Activated T-helper 2 cell treated with anti-CD3 and anti-CD28 coated beads, Interferon-gamma antibody, Interleukin-2, Interleukin-4, amounts not matched to agents 10 μg/mL and 5 μg/mL and 100 μg/mL, durations not matched to agents 14 hours and 24 hours and 36 hours (primary cell): ENCODE results near the gene WDR91. TPM values are rescaled to one million over a fixed set of nuclear protein-coding genes. Genes with fewer than 3 reads are reported as not detected.

ENCODE experiments used
- DNase-seq: peaks from one replicate; pipeline ENCODE4 v3.0.0; 2021; ENCODE audit warnings: low spot score
- H3K27ac Mint-ChIP-seq: one replicate; pipeline ENCODE4 v1.8.0; 2021; ENCODE audit warnings: mixed read lengths
- H3K27me3 Mint-ChIP-seq: one replicate; pipeline ENCODE4 v1.8.0; 2021; ENCODE audit warnings: low read depth, mixed read lengths
- H3K36me3 Mint-ChIP-seq: one replicate; pipeline ENCODE4 v1.8.0; 2021; ENCODE audit warnings: low read depth, mixed read lengths
- H3K4me1 Mint-ChIP-seq: one replicate; pipeline ENCODE4 v1.8.0; 2021; ENCODE audit warnings: low read depth, mixed read lengths
- H3K4me3 Mint-ChIP-seq: one replicate; pipeline ENCODE4 v1.8.0; 2021; ENCODE audit warnings: low read depth, mild to moderate bottlenecking, moderate library complexity, mixed read lengths
- H3K9me3 Mint-ChIP-seq: one replicate; pipeline ENCODE4 v1.8.0; 2021; ENCODE audit warnings: mixed read lengths
- intact Hi-C: fragments of 100-400 bp; cut with micrococcal nuclease; formaldehyde crosslinking; loops from one replicate; pipeline ENCODE4 v1.15.1; 2023
- total RNA-seq: library from RNA; stranded (reverse); gene quantifications from 2 replicates; pipeline ENCODE4 v1.2.3, GENCODE V29; 2022

The WDR91 gene
- total RNA-seq, 1 donor from 2014 or later = 19.2 TPM

DNA sequence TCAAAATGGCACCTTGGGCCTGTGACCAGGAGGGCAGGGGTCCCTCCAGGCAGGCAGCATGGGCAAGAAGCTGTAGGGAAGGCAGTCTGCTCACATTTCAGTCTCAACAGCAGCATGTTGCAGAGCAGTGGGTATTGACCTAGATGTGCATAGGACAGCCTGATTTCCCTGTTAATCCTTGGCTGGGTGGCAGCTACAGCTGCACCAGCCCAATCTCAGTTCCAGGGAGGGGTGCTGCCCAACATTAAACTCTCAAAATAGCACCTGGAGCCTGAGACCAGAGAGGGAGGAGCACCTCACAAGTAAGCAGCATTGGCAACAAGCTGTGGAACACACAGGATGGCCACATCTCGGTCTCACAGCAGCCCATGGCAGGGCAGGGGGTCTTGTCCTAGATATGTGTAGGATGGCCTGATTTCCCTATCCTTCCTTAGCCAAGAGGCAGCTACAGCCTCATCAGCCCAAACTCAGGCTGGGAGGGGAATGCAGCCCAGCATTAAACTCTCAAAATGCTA lies 53.1 kb downstream of the WDR91 start:
- peaks cover 34% of the 10 kb centered on the region for H3K4me1 Mint-ChIP-seq
- no peak overlapping the region for H3K4me3 Mint-ChIP-seq
- H3K27me3 Mint-ChIP-seq = no peaks in the 10 kb centered on the region
- peaks cover 96% of the 10 kb centered on the region for H3K36me3 Mint-ChIP-seq
- intact Hi-C loops = no loop called here
- H3K27ac Mint-ChIP-seq = no peak overlapping the region
- peaks cover 70% of the 10 kb centered on the region for H3K9me3 Mint-ChIP-seq
- DNase-seq = no peak

DNA sequence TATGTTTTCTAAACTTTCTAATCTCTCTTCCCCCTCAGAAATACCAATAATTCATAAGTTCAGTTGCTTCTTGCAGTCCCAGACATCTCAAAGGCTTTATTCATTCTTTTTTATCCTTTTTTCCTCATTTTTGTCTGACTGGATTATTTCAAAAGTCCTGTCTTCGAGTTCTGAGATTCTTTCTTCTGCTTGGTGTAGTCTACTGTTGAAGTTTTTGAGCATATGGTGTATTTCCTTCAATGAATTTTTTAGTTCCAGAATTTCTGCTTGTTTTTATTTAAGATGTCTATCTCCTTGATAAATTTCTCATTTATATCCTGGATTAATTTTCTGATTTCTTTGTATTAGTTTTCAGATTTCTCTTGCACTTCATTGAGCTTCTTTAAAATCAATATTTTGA lies 55.0 kb downstream of the WDR91 start:
- intact Hi-C loops = no loop called here
- Mint-ChIP-seq H3K4me1 (peaks cover 42% of the 10 kb centered on the region), H3K27ac (no peak overlapping the region), H3K36me3 (peaks cover 96% of the 10 kb centered on the region), H3K27me3 (no peaks in the 10 kb centered on the region), H3K9me3 (peaks cover 60% of the 10 kb centered on the region), H3K4me3 (no peak overlapping the region)
- no peak for DNase-seq

DNA sequence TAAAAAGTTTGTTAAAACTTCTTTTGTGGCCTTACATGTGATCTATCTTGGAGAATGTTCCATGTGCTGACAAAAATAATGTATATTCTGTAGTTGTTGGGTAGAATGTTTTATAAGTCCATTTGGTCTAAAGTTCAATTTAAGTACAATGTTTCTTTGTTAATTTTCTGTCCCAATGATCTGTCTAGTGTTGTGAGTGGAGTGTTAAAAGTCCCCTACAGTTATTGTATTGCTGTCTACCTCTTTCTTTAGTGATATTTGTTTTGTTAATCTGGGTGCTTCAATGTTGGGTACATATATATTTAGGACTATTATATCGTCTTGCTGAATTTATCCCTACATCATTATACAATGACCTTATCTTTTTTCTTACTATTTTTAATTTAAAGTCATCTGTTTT lies 56.6 kb downstream of the WDR91 start:
- H3K36me3 Mint-ChIP-seq = peaks cover 93% of the 10 kb centered on the region

DNA sequence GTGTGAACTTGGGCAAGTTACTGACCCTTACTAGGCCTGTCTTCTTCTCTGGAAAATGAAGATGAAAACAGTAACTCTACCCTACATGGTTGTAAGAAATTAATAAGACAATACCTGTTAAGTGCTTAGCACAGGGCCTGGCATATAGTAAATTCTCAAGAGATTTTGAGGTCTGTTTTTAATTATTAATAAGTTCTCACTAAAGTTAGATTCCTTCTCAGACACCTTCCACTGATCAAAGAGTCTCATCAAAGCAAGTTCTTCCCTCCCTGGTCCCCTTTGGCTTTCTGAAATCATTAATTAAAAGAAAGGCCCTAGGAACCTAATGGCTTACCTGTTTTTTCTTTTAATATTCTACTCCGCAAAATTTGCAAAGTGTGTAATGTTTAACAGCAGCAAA lies 58.9 kb downstream of the WDR91 start:
- Mint-ChIP-seq H3K27ac (no peak overlapping the region), H3K4me1 (peaks cover 59% of the 10 kb centered on the region), H3K9me3 (peaks cover 46% of the 10 kb centered on the region), H3K36me3 (peaks cover 73% of the 10 kb centered on the region), H3K4me3 (no peak overlapping the region), H3K27me3 (no peaks in the 10 kb centered on the region)
- no peak for DNase-seq
- intact Hi-C loops = no loop called here

More for the DNA sequence above, 56.6 kb downstream of the WDR91 start:
- H3K9me3 Mint-ChIP-seq = peaks cover 52% of the 10 kb centered on the region
- intact Hi-C loops = no loop called here
- no peak overlapping the region for H3K27ac Mint-ChIP-seq
- H3K27me3 Mint-ChIP-seq = no peaks in the 10 kb centered on the region
- H3K4me1 Mint-ChIP-seq = peaks cover 45% of the 10 kb centered on the region
- H3K4me3 Mint-ChIP-seq = no peak overlapping the region
- no peak for DNase-seq

DNA sequence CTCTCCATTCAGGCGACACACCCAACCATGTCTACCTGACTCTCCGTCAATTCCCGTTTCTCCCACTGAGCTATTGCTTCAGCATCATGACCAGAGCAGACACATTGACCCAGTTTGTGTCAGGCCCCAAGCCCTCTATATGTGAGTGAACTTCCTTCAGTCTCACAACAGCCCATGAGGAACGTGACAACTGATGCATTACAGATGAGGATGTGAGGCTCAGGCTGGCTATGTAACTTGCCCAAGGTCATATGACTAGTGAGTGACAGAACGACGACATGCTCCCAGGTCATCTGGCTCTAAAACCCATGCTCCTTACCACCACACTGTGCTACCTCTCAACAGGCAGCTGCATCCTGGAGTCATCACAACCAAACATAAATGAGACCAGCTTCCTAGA lies 59.8 kb downstream of the WDR91 start:
- Mint-ChIP-seq H3K4me1 (peaks cover 64% of the 10 kb centered on the region), H3K4me3 (peak overlapping the region; percentile 61), H3K27ac (peak overlapping the region; percentile 44), H3K36me3 (peaks cover 64% of the 10 kb centered on the region), H3K27me3 (no peaks in the 10 kb centered on the region), H3K9me3 (peaks cover 37% of the 10 kb centered on the region)
- intact Hi-C loops = no loop called here
- DNase-seq = no peak

DNA sequence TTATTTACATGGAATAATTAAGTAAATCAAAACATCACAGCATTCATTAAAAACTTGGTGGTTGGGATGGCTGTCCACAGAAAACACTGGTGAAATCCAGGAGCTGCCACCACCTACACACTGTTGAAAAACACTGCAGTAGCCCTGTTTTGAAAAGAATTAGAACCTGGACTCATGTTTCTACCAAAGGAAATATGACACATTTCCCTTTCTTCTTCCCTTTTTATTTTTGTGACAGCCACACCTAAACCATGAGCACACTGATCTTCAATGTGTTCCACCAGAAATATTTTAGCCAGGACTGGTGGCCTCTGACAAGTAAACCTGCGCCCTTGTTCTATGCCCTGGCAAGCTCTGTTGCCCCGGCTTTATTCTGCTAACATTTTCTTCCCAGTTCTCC lies 60.2 kb downstream of the WDR91 start:
- Mint-ChIP-seq H3K4me1 (peaks cover 68% of the 10 kb centered on the region), H3K27ac (peak overlapping the region; percentile 44), H3K27me3 (no peaks in the 10 kb centered on the region), H3K4me3 (peak overlapping the region; percentile 61), H3K9me3 (peaks cover 33% of the 10 kb centered on the region), H3K36me3 (peaks cover 60% of the 10 kb centered on the region)
- intact Hi-C loops = no loop called here
- no peak for DNase-seq

DNA sequence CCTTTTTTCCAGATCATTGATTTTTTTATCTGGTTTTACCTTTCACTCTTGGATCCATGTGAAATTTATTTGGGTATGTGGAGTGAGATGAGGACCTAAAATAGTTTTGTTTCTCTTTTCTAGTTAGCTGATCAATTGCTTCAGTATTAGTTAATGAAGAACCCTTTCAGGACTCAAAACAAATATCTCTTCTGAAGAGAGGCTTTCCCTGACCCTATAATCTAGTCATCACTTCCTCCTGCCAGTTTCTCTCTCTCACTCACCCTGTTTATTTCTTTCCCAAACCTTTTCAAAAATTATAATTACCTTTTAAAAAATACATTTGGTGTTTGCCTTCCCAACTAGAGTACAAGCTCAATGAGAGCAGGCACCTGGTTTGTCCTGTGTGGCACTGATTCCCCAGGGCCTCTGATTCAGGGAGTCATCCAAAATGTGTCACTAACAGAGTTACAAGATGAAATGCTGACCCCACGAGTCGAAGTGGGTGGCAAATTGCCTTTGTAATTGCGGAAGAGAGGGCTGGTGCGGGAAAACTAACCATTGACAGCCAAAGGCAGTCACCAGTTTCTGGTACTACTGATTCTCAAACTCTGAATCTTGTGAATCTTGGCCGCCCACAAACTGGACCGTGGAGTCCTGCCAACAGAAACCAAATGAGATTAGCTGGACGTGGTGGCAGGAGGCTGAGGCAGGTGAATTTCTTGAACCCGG lies 61.1 kb downstream of the WDR91 start:
- peak overlapping the region; percentile 13 for H3K27ac Mint-ChIP-seq
- H3K36me3 Mint-ChIP-seq = peaks cover 51% of the 10 kb centered on the region
- H3K27me3 Mint-ChIP-seq = no peaks in the 10 kb centered on the region
- H3K9me3 Mint-ChIP-seq = peaks cover 24% of the 10 kb centered on the region
- H3K4me1 Mint-ChIP-seq = peaks cover 75% of the 10 kb centered on the region
- intact Hi-C loops = no loop called here
- peak overlapping the region; percentile 86 for H3K4me3 Mint-ChIP-seq
- no peak for DNase-seq

DNA sequence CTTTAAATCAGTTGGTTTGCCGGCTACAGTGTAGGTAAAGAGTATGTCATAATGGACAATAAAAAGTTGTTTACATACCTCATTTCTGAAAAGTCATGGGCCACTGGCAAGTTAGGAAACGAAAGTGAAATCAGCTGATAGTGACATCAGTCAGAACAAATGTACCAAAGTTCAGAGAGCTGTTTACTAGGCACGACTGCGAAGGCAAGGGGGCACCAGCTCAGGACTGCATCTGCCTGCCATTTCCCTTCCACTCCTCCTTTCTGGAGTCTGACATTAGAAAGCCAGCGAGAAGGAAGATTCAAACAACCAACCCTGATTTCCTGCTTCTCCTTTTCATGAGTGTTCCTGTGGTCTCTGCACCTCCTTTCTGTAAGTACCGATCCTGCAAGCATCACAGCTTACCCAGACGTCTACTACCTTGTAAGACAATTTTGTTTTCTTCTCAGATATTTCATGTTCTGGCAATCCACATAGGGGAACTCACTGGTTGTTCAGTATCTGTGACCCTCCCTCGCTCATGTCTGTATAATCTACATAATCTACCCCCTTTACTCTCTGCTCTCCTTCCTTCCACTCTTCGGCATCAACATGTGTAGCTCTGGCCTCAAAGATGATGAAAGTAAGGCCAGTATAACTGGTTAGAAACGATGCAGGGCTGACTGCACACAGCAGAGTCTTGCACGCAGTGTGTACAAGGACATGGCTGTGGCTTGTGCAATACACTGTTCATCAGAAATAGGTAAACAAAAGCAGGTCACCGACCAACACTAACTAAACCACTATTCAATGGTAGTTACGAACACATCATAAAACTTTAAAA lies 63.2 kb downstream of the WDR91 start, which contains the start of gene TMEM140:
Gene TMEM140 (plus strand): TSS at position 174 of the 823 bp plus-strand sequence. CDS start 16,370 bp downstream, outside the sequence.
- intact Hi-C loops = loop anchor here (1.0 to 5.0 kb wide), 7 partner anchors 22 to 516 kb away; partner anchors contain the start of genes AGBL3, BPGM, CNOT4 and CYREN
- Mint-ChIP-seq H3K4me1 (peaks cover 65% of the 10 kb centered on the region), H3K36me3 (peaks cover 29% of the 10 kb centered on the region), H3K27me3 (no peaks in the 10 kb centered on the region), H3K4me3 (peak within 1 kb of the TSS; percentile 86), H3K9me3 (peaks cover 5% of the 10 kb centered on the region), H3K27ac (peak within 1 kb of the TSS; percentile 97)
- DNase-seq = peak; percentile 63

DNA sequence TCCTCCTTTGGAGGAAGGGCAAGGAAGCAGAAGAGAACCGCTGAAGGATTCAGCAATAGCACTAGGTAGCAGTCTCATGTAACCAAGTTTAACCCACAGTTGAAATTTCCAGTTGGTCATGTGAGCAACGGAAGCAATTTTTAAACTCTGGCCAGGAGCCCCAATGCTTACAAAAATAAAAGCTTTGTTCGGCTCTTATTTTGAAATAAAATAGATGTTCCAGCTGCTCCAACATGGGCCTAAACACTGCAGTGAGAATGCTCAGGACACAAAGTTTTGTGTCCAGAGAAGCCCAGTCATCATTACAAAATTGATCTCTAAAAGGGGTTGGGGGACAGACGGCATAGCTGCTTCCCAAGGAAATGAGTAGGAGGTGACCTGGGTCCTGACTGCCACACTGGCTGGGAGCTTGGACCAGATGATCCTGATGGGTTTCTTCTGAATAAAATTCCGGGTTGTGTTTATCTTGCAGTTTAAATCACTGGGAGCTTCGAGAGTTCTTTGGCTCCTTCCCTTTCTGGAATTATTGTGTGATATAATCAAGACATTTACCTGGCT lies 63.9 kb downstream of the WDR91 start:
- Mint-ChIP-seq H3K4me1 (peaks cover 60% of the 10 kb centered on the region), H3K27ac (peak overlapping the region; percentile 97), H3K27me3 (no peaks in the 10 kb centered on the region), H3K9me3 (no peaks in the 10 kb centered on the region), H3K36me3 (peaks cover 22% of the 10 kb centered on the region), H3K4me3 (peak overlapping the region; percentile 86)
- intact Hi-C loops = loop anchor here (5.0 kb wide), 4 partner anchors 365 to 515 kb away; partner anchors contain the start of genes BPGM and CNOT4
- DNase-seq = no peak

DNA sequence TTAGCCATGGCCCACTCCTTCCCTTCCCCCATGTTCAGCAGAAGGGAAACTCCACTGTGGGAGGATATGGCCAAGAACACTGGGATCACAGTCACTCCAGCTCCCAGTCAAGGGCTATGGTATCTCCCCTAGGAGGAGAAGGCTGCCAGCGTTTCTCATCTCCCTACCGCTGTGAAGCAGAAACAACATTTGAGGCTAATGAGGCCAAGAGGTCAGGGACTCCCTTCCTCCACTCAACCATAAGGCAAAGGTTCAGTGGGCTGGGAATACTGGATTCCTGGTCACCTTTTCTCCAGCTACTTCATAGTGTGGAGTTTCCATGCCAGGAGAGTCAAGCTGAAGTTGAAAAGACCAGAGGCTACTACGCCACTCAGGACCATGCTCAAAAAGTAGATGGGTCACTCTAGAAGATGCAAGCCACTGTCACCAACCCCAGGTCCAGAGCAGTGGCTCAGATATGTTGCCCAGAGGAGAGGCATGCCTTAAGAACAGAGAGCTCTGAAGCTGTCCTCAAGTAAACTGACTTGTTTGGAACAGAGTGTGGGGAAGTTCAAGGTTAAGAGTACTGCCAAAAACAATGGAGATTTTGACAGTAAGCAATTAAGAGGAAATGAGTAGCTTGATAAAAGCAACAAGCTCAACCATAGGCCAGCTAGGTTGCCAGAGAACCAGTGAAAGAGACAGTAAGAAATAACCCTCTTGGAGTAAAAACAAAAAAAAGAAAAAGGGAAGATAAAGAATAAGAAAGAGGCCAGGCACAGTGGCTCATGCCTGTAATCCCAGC lies 67.2 kb downstream of the WDR91 start:
- Mint-ChIP-seq H3K4me1 (peaks cover 32% of the 10 kb centered on the region), H3K27ac (no peak overlapping the region), H3K36me3 (no peaks in the 10 kb centered on the region), H3K27me3 (peaks cover 9% of the 10 kb centered on the region), H3K9me3 (peaks cover 7% of the 10 kb centered on the region), H3K4me3 (no peak overlapping the region)
- intact Hi-C loops = no loop called here
- DNase-seq = no peak
